NCI-H128 (cell line): ENCODE measurements around the gene PLEKHH1.
"Not testable (repeated sequence)": the region's sequence is repeated elsewhere in the genome, so short reads cannot be mapped to it uniquely, and the experiment has no call there.

Source experiments
- DNase-seq: peaks from one replicate; lab custom pipeline; 2025; ENCODE audit not compliant: unreplicated experiment; lab: John Stamatoyannopoulos, UW

The PLEKHH1 gene

GRCh38 chr14:67529947-67530935, 2.8 kb upstream of the PLEKHH1 start:
- no peak for DNase-seq

- DNase-seq = no peak
These were observed 488 bp upstream of the PLEKHH1 start for GRCh38 chr14:67532606-67532997.

GRCh38 chr14:67533754-67534085, 630 bp downstream of the PLEKHH1 start:
- DNase-seq = no peak

- no peak for DNase-seq
These were observed 3.0 kb downstream of the PLEKHH1 start for GRCh38 chr14:67536087-67536486.

- no peak for DNase-seq
These were observed 4.6 kb downstream of the PLEKHH1 start for GRCh38 chr14:67537736-67538135.

- DNase-seq = no peak
These were observed 5.4 kb downstream of the PLEKHH1 start for GRCh38 chr14:67538501-67538900.

- no peak for DNase-seq
These were observed 6.0 kb downstream of the PLEKHH1 start for GRCh38 chr14:67539116-67539515.

- DNase-seq = no peak
These were observed 8.6 kb downstream of the PLEKHH1 start for GRCh38 chr14:67541448-67542387.

GRCh38 chr14:67542620-67543019, 9.5 kb downstream of the PLEKHH1 start:
- not testable (repeated sequence) for DNase-seq

- no peak for DNase-seq
These were observed 11.5 kb downstream of the PLEKHH1 start for GRCh38 chr14:67544590-67544989.

GRCh38 chr14:67547224-67547780, 14.2 kb downstream of the PLEKHH1 start:
- no peak for DNase-seq

- DNase-seq = no peak
These were observed 16.6 kb downstream of the PLEKHH1 start for GRCh38 chr14:67549734-67550133.

GRCh38 chr14:67551123-67551522, 18.0 kb downstream of the PLEKHH1 start:
- no peak for DNase-seq

- DNase-seq = no peak
These were observed 18.9 kb downstream of the PLEKHH1 start for GRCh38 chr14:67551940-67552339.

- DNase-seq = no peak
These were observed 20.5 kb downstream of the PLEKHH1 start for GRCh38 chr14:67553547-67553946.

GRCh38 chr14:67554341-67554740, 21.3 kb downstream of the PLEKHH1 start:
- DNase-seq = no peak

GRCh38 chr14:67555518-67556090, 22.5 kb downstream of the PLEKHH1 start:
- DNase-seq = no peak

GRCh38 chr14:67556671-67557070, 23.6 kb downstream of the PLEKHH1 start:
- no peak for DNase-seq

- DNase-seq = no peak
These were observed 24.0 kb downstream of the PLEKHH1 start for GRCh38 chr14:67557118-67557517.

- DNase-seq = no peak
These were observed 24.6 kb downstream of the PLEKHH1 start for GRCh38 chr14:67557656-67558055.

GRCh38 chr14:67559639-67560038, 26.5 kb downstream of the PLEKHH1 start:
- no peak for DNase-seq
